SIG-M5 treated with dmso at 0.1 percent for 504 hours (cell line): ENCODE results near the gene DDHD1.

Experiments used
- DNase-seq: peaks from one replicate; lab custom pipeline; 2025; ENCODE audit not compliant: unreplicated experiment; lab: John Stamatoyannopoulos, UW

DDHD1 gene

DNA sequence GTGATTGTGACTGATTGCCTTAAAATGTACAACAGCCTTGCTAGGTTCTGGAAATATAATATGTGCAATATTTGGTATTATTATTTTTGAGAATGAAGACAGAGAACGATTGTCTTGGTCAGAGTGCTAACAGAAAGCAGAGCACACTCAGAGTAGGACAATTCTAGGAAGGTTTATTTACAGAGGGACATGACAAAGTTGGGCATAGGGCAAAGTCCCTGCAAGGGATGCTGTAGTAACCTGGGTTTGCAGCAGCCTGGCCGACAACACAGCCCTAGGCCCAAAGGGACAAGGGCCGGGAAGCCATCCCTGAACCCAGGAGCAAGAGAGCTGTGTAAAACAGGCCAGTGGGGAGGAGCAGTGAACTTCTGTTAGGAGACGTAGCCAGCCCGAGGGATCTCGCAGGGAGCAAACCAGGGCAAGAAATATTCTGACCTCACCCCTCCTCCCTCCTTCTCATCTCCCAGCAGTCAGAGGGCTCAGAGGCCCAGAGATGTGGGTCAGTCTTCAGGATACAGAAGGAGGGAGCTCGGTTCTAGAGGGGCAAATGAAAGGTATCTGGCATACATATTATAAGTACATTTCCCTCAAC is 151.2 kb downstream of the DDHD1 start:
- no peak for DNase-seq

GRCh38 chr14:52998376-52999015 is 154.6 kb downstream of the DDHD1 start:
- DNase-seq, result no peak

DNA sequence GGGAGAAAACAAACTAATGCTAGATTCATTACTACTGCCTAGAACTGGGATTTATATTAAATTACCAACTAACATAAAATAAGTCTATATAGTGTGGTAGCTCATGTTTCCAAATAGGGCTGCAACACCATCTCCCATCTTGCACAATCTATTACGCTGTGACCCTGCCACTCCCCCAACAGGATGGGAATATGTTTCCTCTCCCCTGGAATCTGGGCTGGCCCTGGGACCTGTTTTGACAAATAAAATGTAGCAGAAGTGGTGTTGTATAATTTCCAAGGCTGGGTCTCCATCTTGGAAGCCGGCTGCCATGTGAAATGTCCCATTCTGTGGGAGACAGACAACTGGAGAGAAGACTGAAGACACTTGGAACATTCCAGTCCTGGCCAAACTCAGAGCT is 156.6 kb downstream of the DDHD1 start:
- no peak for DNase-seq

GRCh38 chr14:52995998-52996397 is 157.1 kb downstream of the DDHD1 start:
- DNase-seq, result no peak

- DNase-seq, result no peak
Observed at GRCh38 chr14:52992236-52992870, 160.8 kb downstream of the DDHD1 start.

DNA sequence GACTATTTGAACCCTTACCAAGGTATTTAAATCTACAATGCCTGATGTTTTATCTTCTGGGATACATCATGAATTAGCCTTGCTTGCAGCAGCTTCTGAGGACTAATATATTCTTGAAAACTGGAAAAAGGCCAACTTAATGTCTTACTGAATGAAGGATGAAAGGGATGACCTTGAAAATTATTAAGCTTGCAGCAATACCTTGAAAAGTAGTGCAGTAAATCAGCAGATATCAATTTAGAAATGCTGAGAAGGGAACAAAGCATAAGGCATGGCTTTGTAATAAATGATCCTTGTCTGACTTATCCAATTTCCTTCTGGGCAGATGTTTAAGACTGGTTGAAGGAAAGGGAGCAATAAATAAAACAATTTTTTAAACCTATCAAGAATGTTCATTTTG is 165.0 kb downstream of the DDHD1 start:
- no peak for DNase-seq

GRCh38 chr14:52987514-52987913 is 165.6 kb downstream of the DDHD1 start:
- DNase-seq, result no peak

GRCh38 chr14:52987042-52987441 is 166.1 kb downstream of the DDHD1 start:
- no peak for DNase-seq
